ENCODE measurements around the gene EBF3.

The EBF3 gene

DNA sequence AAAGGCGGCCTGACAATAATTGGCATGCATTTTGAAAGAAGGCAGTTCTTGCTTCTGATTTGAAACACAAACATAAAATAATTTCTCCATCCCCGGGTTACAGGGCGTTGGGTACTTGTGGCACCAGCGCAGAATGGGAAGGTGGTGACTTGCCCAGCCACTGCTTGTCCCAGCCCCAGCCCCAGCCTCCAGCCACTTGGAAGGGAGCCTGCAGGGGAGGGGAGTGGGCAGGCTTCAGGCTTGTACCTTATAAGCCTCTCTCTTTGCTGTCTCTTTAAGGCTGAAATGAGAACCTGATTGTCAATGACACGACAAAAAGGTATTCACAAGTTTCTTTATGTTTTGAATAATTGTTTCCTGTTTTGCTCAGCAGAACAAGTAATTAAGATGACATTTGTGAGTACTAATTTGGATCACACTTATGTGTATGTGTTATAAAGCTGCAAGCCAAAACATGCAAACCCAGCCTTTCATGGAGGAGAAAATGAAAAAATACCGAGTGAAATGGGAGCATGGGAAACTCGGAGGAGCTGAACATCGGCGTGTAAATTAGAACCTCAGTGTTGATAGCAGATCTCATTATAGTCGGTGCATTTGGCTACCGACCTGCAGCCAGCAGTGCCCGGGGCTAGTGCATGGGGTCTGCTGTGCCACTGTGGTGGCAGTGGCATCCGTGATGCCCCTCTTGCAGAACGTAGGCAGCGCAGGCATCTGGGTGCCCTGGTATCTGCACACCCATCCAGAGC, 129.9 kb downstream of the EBF3 start:
- no peak for FAIRE-seq

DNA sequence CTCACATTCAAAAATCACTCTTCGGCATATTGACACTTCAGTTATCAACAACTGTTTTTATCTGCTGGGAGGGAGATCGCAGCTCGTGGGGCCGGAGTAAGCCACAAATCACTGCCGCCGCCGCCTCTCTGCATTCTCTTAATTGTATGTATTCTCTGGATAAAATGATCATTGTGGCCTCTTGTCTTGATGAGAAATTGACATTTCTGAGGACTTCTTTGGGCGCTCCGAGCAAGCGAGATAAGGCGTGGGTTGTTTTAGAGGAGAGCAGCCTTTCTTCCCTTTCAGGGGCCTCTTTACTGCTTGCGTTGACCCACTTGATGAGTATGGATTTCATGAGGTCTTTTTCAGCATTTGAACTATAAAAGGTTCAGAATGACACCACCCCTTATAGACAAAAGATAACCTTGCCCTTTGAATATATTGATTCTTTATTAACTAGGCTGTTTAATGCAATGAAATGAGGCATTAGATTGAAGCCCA, 130.6 kb downstream of the EBF3 start:
- TF ChIP-seq, protein P1, sequence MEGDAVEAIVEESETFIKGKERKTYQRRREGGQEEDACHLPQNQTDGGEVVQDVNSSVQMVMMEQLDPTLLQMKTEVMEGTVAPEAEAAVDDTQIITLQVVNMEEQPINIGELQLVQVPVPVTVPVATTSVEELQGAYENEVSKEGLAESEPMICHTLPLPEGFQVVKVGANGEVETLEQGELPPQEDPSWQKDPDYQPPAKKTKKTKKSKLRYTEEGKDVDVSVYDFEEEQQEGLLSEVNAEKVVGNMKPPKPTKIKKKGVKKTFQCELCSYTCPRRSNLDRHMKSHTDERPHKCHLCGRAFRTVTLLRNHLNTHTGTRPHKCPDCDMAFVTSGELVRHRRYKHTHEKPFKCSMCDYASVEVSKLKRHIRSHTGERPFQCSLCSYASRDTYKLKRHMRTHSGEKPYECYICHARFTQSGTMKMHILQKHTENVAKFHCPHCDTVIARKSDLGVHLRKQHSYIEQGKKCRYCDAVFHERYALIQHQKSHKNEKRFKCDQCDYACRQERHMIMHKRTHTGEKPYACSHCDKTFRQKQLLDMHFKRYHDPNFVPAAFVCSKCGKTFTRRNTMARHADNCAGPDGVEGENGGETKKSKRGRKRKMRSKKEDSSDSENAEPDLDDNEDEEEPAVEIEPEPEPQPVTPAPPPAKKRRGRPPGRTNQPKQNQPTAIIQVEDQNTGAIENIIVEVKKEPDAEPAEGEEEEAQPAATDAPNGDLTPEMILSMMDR (IDR thresholded peaks at IDR 0.05; ENCODE audit: insufficient read depth, missing control alignments) = no peak
- FAIRE-seq (no peak), DNase-seq (ENCODE audit: insufficient read length, low spot score) (no peak)

More for the DNA sequence above, 129.9 kb downstream of the EBF3 start:
- no peak for DNase-seq (ENCODE audit: insufficient read length, low spot score)
- TF ChIP-seq, protein P1 (IDR thresholded peaks at IDR 0.05; ENCODE audit: insufficient read depth, missing control alignments) = no peak

DNA sequence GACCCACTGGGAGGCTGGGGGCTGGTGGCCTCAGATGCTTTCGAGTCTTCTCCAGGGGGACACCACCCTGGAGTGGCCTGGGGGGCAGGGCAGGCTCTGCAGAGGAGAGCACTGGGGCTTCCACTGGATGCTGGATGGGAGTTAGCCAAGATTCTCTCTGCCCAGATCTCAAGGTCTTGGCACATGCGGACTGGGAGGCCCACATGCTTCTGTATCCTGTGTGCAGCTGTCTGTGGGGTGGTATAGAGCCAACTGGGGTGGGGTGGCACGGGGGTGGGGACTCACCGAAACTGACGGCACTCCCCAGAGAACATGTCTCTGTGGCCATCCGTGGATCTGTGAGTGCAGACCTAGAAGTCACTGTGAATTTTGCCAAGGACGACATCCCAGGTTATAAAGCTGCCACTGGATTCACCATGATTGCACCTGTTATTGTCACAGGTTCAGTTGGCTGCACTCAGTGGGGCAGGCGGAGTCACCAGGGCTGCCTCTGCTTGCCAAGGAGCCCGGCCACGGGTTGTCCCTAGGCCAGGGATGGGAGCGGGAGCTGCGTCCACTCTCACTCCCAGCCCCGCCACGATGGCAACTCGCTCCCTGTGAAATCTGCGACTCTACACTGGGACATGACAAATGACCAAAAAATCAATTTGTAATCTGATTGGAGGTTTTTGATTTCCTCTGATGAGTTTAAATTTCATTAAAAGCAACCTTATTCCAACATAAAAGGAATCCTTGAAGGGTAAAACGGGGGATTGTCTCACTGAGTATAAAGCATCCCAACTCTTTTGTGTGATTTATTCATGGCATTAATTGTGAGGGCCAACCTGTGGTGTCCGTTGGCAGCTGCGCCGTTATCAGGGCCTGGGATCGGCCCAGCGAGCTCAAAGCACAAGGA, 131.3 kb downstream of the EBF3 start:
- DNase-seq (ENCODE audit: insufficient read length, low spot score) (no peak), FAIRE-seq (no peak)
- TF ChIP-seq, protein P1 (IDR thresholded peaks at IDR 0.05; ENCODE audit: insufficient read depth, missing control alignments) = no peak

DNA sequence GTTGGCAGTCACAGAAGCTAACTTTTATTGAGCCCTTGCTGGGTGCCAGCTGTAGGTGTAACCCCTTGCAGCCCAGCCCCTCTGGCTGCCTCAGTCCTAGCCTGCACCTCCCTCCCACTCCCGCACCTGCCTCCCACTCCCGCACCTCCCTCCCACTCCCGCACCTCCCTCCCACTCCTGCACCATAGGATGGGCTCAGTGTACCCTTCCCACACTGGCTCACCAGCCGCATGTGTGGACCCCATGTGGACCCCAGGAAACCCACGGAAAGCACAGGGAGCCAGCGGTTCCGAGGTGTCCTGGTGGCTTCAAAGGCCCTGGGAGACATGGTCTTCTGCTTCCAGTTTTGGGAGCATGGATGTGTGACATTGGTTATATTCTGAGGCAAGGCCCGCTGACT, 132.9 kb downstream of the EBF3 start:
- FAIRE-seq (no peak), DNase-seq (ENCODE audit: insufficient read length, low spot score) (no peak)
- TF ChIP-seq, protein P1 (IDR thresholded peaks at IDR 0.05; ENCODE audit: insufficient read depth, missing control alignments) = no peak

DNA sequence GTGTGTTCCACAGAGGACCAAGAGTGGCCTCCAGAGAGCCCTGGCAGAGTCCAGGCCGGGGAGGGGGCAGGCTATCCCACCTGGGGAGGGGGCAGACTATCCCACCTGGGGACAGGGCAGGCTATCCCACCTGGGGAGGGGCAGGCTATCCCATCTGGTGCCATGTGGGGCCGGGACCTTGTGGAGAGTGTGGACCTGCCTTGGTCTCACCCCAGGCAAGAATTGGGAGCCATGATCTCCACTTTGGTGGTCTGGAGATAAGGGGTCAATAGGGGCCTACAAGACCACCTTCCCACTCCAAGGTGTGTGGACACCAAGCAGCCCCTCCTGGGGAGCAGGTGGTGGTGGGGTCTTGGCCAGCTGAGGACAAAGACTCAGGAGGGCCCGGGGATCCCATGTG, 138.2 kb downstream of the EBF3 start:
- DNase-seq (ENCODE audit: insufficient read length, low spot score) (no peak), FAIRE-seq (no peak)
- TF ChIP-seq, protein P1 (IDR thresholded peaks at IDR 0.05; ENCODE audit: insufficient read depth, missing control alignments) = no peak

DNA sequence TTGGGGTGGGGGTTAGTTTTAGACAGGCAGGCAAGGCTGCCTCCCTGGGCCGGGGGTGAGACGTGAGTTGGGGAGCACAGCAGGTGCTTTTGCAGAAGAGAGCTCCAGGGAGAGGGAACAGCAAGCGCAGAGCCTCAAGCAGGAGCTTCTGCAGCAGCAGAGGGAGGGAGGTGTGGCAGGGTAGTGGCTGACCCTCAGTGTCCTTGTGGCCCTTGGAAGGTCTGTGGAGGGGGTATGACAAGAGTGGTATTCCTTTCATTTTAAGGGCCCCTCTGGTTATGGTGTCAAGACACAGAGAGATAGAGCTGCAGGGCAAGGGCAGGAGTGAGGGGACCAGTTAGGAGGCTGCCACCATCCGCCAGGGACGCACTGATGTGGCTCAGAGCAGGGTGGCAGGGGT, 138.9 kb downstream of the EBF3 start:
- TF ChIP-seq, protein P1 (IDR thresholded peaks at IDR 0.05; ENCODE audit: insufficient read depth, missing control alignments) = no peak
- FAIRE-seq (no peak), DNase-seq (ENCODE audit: insufficient read length, low spot score) (no peak)

Data from D721Med (cell line).